AG20443 (cell line): ENCODE measurements around the gene ZNF343.
"Not testable (repeated sequence)": the region's sequence is repeated elsewhere in the genome, so short reads cannot be mapped to it uniquely, and the experiment has no call there.

Source experiments
- DNase-seq: peaks from one replicate; pipeline ENCODE4 v3.0.0; 2012; ENCODE audit warnings: low spot score, mixed read lengths

ZNF343 gene

GRCh38 chr20:2508631-2509467 lies at the start of gene ZNF343:
ZNF343 (minus strand) TSS chr20:2508915; CDS start chr20:2493895, 15,020 bp downstream.
- DNase-seq, result peak; percentile 93

DNA sequence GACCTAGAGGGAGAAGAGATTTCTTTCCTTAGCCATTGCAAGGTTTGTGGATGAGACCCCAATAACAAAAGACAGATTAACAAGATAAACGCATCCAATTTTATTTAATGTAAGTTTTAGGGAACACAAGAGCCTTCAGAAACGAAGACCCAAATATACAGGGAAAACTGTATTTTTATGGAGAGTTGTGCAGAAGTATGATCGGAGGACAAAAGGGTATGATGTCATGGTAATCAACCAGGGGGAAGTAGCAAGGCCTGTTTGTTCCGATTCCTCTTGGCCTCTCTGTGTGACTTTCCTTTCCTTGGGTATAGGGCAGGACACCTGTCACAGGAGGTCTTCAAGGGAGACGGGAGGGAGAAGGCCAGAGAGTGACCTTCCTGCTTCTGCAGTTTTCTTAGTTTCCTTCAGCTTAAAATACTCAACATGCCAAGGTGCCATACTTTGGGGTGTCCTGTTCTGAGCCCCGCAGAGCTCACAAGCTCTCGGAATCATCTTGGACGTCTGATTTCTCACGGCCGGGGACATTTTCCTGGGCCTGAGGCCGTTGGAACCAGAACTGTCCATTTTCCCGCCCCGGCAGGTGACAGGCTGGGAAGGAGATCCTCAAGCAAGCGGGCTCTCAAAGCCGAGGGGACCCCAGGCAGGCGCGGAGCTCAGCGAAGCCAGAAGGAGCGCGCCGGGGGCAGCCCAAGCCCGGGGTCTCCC lies 49.3 kb upstream of the ZNF343 start:
- no peak for DNase-seq

DNA sequence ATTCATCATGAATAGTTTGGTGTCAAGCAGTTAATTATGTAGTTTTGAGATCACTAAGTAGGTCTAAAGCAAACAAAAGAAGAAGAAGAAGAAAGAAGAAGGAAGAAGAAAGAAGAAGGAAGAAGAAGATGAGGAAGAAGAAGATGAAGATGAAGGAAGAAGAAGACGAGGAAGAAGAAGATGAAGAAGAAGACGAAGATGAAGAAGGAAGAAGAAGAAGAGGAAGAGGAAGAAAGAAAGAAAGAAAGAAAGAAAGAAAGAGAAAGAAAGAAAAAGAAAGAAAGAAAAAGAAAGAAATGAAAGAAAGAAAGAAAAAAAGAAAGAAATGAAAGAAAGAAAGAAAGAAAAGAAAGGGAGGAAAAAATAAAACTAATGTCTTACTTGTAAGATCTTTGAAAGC lies 36.9 kb upstream of the ZNF343 start:
- no peak for DNase-seq

DNA sequence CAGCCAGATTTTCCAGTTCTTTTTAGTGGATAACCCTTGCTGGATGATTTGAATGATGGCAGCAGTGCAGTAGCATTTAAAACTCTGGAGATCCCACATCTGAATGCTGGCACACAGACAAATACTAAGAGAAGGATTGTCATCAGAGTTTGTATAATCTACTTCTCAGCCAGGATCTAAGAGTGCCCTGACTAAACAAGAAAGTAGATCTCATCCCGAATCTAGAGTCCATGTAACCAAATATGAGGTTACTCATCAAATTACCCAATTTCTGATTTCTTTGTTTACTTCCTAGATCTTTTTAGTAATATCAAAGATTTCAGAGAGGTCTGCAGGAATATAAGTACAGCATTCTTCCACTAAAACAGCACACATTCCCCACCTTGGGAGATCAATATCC lies 35.5 kb upstream of the ZNF343 start:
- no peak for DNase-seq

GRCh38 chr20:2542361-2542760 lies 33.6 kb upstream of the ZNF343 start:
- DNase-seq, result no peak

GRCh38 chr20:2541940-2542339 lies 33.2 kb upstream of the ZNF343 start:
- DNase-seq, result no peak

- DNase-seq, result no peak
Observed at GRCh38 chr20:2538931-2539720, 30.4 kb upstream of the ZNF343 start.

DNA sequence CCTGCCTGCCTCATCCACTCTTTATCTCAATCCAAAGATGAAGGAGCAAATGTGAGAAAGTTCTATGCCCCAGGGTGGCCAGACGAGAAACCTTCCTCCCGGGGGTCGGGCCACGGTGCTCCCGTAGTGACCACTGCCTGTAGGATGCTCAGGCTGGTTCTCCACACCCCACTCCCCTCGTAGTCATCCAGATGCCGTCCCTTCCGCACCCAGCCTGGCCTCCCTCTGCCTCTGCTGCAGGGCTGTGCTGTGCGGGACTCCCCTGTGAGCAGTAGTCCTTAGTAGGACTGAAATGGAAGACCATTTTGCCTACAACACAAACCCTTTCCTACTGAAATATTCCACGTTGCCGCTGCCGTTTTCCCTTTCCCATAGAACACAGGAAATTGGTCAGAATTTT lies 29.6 kb upstream of the ZNF343 start:
- no peak for DNase-seq

GRCh38 chr20:2537101-2537500 lies 28.4 kb upstream of the ZNF343 start:
- no peak for DNase-seq

DNA sequence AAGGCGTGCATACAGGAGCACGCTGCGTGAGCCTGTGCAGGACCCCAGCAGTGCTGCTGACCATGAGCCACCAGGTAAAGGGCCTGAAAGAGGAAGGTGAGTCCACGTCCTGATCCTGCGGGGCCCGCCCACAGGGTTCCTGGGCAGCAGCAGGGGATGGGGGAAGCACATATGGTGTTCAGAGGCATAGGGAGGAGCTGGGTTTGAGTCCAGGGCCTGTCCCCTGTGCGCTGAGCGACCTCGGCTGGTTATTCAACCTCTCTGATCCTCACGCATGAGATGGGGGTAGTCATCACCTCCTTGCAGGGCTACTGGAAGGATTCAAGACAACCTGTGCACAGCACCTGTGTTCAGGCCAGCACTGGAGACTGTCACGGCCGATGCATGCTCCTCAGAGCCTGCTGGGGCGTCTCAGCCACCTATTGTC lies 27.9 kb upstream of the ZNF343 start, which contains the start of gene TMC2:
TSS of gene TMC2 (plus strand) at position 14 of the 427 bp plus-strand sequence. CDS start at position 63, 49 bp downstream.
- no peak for DNase-seq

DNA sequence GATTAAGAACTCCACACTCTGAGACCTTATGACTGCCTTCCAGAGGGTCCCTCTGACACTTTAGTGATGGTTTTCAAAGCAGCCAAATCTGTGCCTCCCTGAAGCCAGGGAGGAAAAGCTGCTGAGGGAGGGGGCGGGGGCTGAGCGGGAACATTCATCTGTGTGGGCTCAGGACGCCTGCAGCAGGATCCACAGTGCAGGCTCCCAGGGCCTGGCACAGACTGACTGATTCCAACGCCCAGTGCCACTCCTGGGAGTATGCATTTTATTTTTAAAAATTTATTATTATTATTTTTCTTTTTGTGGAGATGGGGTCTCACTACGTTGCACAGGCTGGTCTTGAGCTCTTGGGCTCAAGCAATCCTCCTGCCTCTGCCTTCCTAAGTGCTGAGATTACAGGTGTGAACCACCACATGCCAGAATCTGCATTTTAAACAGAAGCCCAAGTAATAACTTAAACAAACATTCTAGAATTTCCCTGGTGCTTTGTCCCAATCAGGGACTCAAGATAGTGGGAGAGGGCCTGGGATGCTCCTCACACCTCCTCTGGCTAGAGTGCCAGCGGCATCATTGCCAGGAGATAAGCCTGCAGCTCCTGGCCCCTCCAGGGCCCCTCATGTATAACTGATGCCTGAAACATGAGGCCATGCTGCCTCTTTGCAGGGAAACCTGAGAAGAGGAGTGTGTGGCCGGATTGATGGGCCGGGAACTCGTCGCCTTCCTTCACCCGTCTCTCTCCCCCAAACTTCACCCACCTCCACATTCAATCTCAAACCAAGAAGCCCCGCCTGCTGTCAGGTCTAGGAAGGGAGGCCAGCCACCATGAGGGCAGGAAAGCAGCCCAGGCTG lies 27.2 kb upstream of the ZNF343 start:
- no peak for DNase-seq

- no peak for DNase-seq
Observed at GRCh38 chr20:2533118-2533517, 24.4 kb upstream of the ZNF343 start.

DNA sequence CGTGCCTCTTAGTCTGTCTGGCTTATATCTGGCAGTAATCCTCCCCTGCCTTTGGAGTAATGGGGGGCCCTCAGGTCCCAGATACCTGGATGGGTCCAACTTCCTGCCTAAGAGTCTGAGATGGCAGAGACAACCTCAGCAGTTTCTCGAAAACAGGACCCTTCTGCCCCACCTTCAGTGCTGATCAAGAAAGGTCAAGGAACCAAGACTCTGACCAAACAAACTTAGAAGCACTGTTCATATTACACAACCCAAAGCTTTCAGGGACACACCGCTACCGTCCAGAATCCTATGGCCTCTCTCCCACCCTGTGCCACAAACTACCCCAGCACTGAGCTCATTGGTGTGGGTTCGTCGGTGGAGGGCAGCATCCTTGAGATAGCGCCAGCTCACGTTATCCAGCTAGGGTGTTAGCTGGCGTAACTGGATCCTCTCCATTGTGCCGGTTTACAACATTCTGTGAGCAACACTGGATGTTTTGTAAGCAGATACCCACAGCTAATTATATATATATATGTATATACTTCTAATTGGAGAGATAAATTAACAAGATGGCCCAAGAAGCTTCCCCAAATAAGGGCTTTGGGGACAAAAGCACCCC lies 20.1 kb upstream of the ZNF343 start:
- DNase-seq, result no peak

DNA sequence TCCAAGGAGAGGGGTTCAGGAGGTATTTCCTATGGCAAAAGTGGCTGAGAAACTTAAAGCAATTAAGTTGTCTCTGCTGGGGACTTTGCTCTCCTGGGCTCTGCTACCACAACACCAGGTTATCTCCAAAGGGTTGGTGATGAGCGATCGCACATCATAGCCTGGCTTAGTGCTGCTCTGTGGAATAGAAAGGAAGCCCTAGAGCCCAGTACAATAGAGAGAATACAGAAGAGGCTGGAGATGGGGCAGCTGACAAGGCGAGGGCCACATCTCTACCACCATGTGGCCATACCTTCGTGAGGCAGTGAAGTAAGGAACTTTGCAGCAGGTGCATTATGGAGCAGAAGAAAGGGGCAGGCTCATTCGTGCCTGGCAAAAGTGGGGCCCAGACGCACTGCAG lies 19.0 kb upstream of the ZNF343 start:
- DNase-seq, result no peak

DNA sequence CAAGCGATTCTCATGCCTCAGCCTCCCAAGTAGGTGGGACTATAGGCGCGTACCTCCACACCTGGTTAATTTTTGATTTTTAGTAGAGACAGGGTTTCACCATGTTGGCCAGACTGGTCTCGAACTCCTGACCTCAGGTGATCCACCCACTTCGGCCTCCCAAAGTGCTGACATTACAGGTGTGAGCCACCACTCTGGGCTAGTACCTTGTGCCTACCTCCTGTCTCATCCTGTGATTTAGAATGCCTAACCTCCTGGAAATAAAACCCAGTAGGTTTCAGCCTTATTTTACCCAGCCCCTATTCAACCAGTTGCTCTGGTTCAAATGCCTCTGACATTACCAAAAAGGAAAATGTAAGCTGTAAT lies 17.5 kb upstream of the ZNF343 start:
- DNase-seq, result not testable (repeated sequence)

GRCh38 chr20:2524709-2525506 lies 16.2 kb upstream of the ZNF343 start:
- DNase-seq, result peak; percentile 79

GRCh38 chr20:2523919-2524708 lies 15.4 kb upstream of the ZNF343 start:
- DNase-seq, result peak; percentile 90

DNA sequence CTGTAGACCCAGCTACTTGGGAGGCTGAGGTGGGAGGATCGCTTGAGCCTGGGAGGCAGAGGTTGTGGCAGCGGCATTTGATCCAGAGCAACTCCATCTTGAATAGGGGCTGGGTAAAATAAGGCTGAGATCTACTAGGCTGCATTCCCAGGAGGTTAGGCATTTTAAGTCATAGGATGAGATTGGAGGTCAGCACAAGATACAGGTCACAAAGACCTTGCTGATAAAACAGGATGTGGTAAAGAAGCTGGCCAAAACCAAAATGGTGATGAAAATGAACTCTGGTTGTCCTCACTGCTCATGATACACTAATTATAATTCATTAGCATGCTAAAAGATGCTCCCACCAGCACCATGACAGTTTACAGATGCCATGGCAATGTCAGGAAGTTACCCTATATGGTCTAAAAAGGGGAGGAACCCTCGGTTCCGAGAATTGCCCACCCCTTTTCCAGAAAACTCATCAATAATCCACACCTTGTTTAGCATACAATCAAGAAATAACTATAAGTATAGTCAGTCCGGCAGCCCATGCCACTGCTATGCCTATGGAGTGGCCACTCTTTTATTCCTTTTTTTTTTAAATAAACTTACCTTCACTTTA lies 14.2 kb upstream of the ZNF343 start:
- DNase-seq, result not testable (repeated sequence)
